OCI-LY1 (cell line): ENCODE results near the gene PGAP2.

ENCODE experiments used
- H2AFZ ChIP-seq: fragments of 200-600 bp; sonication (generic), shearing (Covaris generic); 2 replicates; pipeline ENCODE4 v1.6.0; 2014; ENCODE audit warnings: antibody characterized with exemption, mild to moderate bottlenecking, low read length
- H3F3A ChIP-seq: fragments of 200-600 bp; sonication (generic), shearing (Covaris generic); 2 replicates; pipeline ENCODE4 v1.6.0; 2014; ENCODE audit warnings: mild to moderate bottlenecking, antibody characterized with exemption, low read length, moderate library complexity; ENCODE audit not compliant: insufficient read depth
- H3K27ac ChIP-seq: fragments of 200-600 bp; sonication (generic); 2 replicates; pipeline ENCODE4 v1.5.1; 2014; ENCODE audit warnings: low read length, mixed run types, mild to moderate bottlenecking, low read depth; ENCODE audit not compliant: poor library complexity, severe bottlenecking
- H3K27me3 ChIP-seq: fragments of 200-600 bp; sonication (generic); 2 replicates; pipeline ENCODE4 v1.6.0; 2014; ENCODE audit warnings: antibody characterized with exemption, mild to moderate bottlenecking, low read length, moderate library complexity; ENCODE audit not compliant: insufficient read depth
- H3K36me3 ChIP-seq: fragments of 200-600 bp; sonication (generic); 2 replicates; pipeline ENCODE4 v1.6.1; 2014; ENCODE audit warnings: mild to moderate bottlenecking, antibody characterized with exemption, low read length, moderate library complexity, mixed read lengths; ENCODE audit not compliant: insufficient read depth
- H3K4me1 ChIP-seq: fragments of 200-600 bp; sonication (generic); 2 replicates; pipeline ENCODE4 v1.5.1; 2014; ENCODE audit warnings: mild to moderate bottlenecking, low read length, moderate library complexity; ENCODE audit not compliant: insufficient read depth, severe bottlenecking
- H3K4me2 ChIP-seq: fragments of 200-600 bp; sonication (generic), shearing (Covaris generic); 2 replicates; pipeline ENCODE4 v1.6.1; 2014; ENCODE audit warnings: low read length
- H3K4me3 ChIP-seq: fragments of 200-600 bp; sonication (generic); 2 replicates; pipeline ENCODE4 v1.5.1; 2014; ENCODE audit warnings: low read length, low read depth, mild to moderate bottlenecking, mixed read lengths; ENCODE audit not compliant: poor library complexity, severe bottlenecking
- H3K79me2 ChIP-seq: fragments of 200-600 bp; shearing (Covaris generic); 2 replicates; pipeline ENCODE4 v1.6.1; 2016; ENCODE audit warnings: mixed run types, low read length, mixed read lengths; ENCODE audit not compliant: insufficient read depth
- H3K9ac ChIP-seq: fragments of 200-600 bp; sonication (generic), shearing (Covaris generic); 2 replicates; pipeline ENCODE4 v1.6.1; 2014; ENCODE audit warnings: mild to moderate bottlenecking, low read length, mixed read lengths
- H3K9me2 ChIP-seq: fragments of 200-600 bp; sonication (generic), shearing (Covaris generic); 2 replicates; pipeline ENCODE4 v1.6.1; 2014; ENCODE audit warnings: low read depth, mild to moderate bottlenecking, low read length, mixed read lengths
- H3K9me3 ChIP-seq: fragments of 200-600 bp; shearing (Covaris generic); 2 replicates; pipeline ENCODE4 v1.6.1; 2014; ENCODE audit warnings: low read length, mixed read lengths
- H4K20me1 ChIP-seq: fragments of 200-600 bp; sonication (generic), shearing (Covaris generic); 2 replicates; pipeline ENCODE4 v1.6.0; 2016; ENCODE audit warnings: mild to moderate bottlenecking, low read length; ENCODE audit not compliant: insufficient read depth
- EZH2 ChIP-seq: fragments of 200-600 bp; sonication (generic), shearing (Covaris generic); IDR thresholded peaks from 2 replicates; pipeline ENCODE4 v1.8.0; 2017; ENCODE audit warnings: borderline replicate concordance, mixed run types, mild to moderate bottlenecking, antibody characterized with exemption, low read length, moderate library complexity, mixed read lengths
- TF ChIP-seq, protein P1 (sequence below): fragments of 200-600 bp; sonication (generic), shearing (Covaris generic); IDR thresholded peaks from 2 replicates; pipeline ENCODE4 v1.5.1; 2017; ENCODE audit warnings: mild to moderate bottlenecking, antibody characterized with exemption, low read length, moderate library complexity, mixed read lengths

The PGAP2 gene

DNA sequence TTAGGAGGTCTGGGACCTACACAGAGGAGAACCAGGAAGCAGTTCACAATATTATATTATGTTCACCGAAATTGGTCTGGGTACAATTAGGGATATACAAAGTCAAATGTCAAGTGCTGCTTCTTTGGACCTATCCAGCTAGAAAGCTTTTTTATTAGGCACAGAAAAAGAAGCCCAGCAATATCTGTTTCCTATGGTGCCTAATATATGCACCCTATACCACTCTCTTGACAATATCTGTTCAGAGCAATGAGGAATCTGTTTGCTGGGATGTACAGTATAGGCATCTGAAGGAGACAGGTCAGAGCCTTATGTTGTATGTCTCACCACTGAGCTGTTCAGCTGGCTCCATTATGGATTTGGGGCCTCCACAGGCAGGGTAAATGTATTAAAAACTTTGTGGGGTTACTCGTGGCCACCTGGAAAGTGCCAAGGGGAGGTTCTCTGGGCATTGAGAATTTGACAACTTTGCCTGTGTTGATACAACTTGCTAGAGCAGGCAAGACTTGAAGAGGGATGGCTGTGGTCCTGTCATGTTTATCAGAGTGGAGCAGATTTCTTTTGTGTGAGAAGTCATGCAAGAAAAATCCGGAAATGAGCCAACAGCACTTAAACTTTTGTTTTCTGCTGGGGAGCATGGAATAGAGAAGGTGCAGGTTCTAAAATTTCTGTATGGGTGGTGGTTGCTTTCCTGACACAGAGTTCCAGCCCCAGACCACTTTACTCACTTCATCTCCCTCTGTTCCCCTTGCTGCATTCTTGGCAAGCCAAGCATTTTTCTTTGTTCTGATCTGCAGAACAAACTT lies 57.2 kb downstream of the PGAP2 start:
- H3K9me2 ChIP-seq = no peaks in the 10 kb centered on the region
- H3K36me3 ChIP-seq = no peaks in the 10 kb centered on the region
- no peak overlapping the region for H2AFZ ChIP-seq
- peak overlapping the region; percentile 15 for H3K4me3 ChIP-seq
- peak overlapping the region; percentile 45; the same call in 1 of the 2 replicates for H3K9ac ChIP-seq
- no peaks in the 10 kb centered on the region; the same call in 1 of the 2 replicates for H3F3A ChIP-seq
- H3K27me3 ChIP-seq = no peaks in the 10 kb centered on the region
- peak overlapping the region; percentile 89 for H3K27ac ChIP-seq
- no peaks in the 10 kb centered on the region for H3K9me3 ChIP-seq
- no peaks in the 10 kb centered on the region for H4K20me1 ChIP-seq
- H3K4me2 ChIP-seq = peak overlapping the region; percentile 59
- H3K4me1 ChIP-seq = peaks cover 64% of the 10 kb centered on the region
- H3K79me2 ChIP-seq = peaks cover 43% of the 10 kb centered on the region
- TF ChIP-seq, protein P1, sequence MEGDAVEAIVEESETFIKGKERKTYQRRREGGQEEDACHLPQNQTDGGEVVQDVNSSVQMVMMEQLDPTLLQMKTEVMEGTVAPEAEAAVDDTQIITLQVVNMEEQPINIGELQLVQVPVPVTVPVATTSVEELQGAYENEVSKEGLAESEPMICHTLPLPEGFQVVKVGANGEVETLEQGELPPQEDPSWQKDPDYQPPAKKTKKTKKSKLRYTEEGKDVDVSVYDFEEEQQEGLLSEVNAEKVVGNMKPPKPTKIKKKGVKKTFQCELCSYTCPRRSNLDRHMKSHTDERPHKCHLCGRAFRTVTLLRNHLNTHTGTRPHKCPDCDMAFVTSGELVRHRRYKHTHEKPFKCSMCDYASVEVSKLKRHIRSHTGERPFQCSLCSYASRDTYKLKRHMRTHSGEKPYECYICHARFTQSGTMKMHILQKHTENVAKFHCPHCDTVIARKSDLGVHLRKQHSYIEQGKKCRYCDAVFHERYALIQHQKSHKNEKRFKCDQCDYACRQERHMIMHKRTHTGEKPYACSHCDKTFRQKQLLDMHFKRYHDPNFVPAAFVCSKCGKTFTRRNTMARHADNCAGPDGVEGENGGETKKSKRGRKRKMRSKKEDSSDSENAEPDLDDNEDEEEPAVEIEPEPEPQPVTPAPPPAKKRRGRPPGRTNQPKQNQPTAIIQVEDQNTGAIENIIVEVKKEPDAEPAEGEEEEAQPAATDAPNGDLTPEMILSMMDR = no peak
- TF ChIP-seq EZH2 = no peak

- Histone ChIP-seq H3K27ac (peak overlapping the region; percentile 89), H3K4me1 (peaks cover 64% of the 10 kb centered on the region), H2AFZ (no peak overlapping the region), H4K20me1 (no peaks in the 10 kb centered on the region), H3K9me2 (no peaks in the 10 kb centered on the region), H3K4me3 (no peak overlapping the region), H3F3A (no peaks in the 10 kb centered on the region; the same call in 1 of the 2 replicates), H3K36me3 (no peaks in the 10 kb centered on the region), H3K4me2 (peak overlapping the region; percentile 59), H3K79me2 (peaks cover 38% of the 10 kb centered on the region), H3K9ac (peak overlapping the region; percentile 45; the same call in 1 of the 2 replicates), H3K9me3 (no peaks in the 10 kb centered on the region), H3K27me3 (no peaks in the 10 kb centered on the region)
- no peak for TF ChIP-seq EZH2
- TF ChIP-seq, protein P1 = peak; percentile 27; the same call in 1 of the 2 replicates
Observed at GRCh38 chr11:3866206-3866605, 57.8 kb downstream of the PGAP2 start.

DNA sequence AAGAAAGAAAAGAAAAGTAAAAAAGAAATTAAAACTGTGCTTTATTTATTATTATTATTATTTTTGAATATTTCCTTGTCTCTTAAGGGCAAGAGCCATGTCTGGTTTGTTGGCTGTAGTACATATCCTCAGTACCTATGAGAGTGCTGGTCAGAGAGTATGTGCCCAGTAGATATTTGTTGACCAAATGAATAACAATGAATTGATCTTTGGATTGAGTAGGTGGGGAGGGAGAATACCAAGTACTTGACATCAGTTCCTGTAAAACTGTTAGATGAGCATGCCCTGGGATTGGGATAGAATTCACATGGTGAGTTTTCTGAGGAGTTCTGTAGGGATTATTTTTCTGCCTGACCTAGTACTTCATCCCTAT lies 58.5 kb downstream of the PGAP2 start:
- no peaks in the 10 kb centered on the region for H3K9me2 ChIP-seq
- H3K79me2 ChIP-seq = peaks cover 33% of the 10 kb centered on the region
- peaks cover 65% of the 10 kb centered on the region for H3K4me1 ChIP-seq
- peak overlapping the region; percentile 44; the same call in 1 of the 2 replicates for H3K4me2 ChIP-seq
- H3K27ac ChIP-seq = peak overlapping the region; percentile 89
- TF ChIP-seq, protein P1 = no peak
- H3K9ac ChIP-seq = no peak overlapping the region; the same call in 1 of the 2 replicates
- no peaks in the 10 kb centered on the region for H3K27me3 ChIP-seq
- no peaks in the 10 kb centered on the region for H4K20me1 ChIP-seq
- H3K4me3 ChIP-seq = no peak overlapping the region
- no peaks in the 10 kb centered on the region; the same call in 1 of the 2 replicates for H3F3A ChIP-seq
- no peaks in the 10 kb centered on the region for H3K36me3 ChIP-seq
- no peak overlapping the region for H2AFZ ChIP-seq
- H3K9me3 ChIP-seq = no peaks in the 10 kb centered on the region
